IMR-90 (cell line): ENCODE results near the gene ATG7. TPM values are rescaled to one million over a fixed set of nuclear protein-coding genes. Genes with fewer than 3 reads are reported as not detected.

Source experiments
- ATAC-seq: fragments of 200-7000 bp; cut with Tn5 transposase; 2 replicates; pipeline ENCODE4 v1.9.1; 2020; ENCODE audit warnings: low read depth, mild to moderate bottlenecking, moderate library complexity
- BruUV-seq: library from RNA; stranded (reverse); fragments of 400-500 nt; replicated peaks from 2 replicates; lab custom pipeline; 2021; lab: Mats Ljungman, UMichigan
- CTCF ChIA-PET: fragments of 300-600 bp; formaldehyde crosslinking; extraction: SDS; loops from one replicate; lab custom pipeline; 2021; ENCODE audit warnings: antibody characterized with exemption; lab: Yijun Ruan, JAX
- POLR2A ChIA-PET: fragments of 300-600 bp; sonication (Branson Sonifier 250); formaldehyde crosslinking; loops from one replicate; lab custom pipeline; 2022; ENCODE audit warnings: antibody characterized with exemption; ENCODE audit not compliant: unreplicated experiment; lab: Charles Lee
- DNase-seq: peaks from one replicate; pipeline ENCODE4 v3.0.0; 2013
- H2AFZ ChIP-seq: replicated peaks from 2 replicates; pipeline ENCODE3; 2013; ENCODE audit warnings: low read length, mild to moderate bottlenecking; ENCODE audit not compliant: poor library complexity
- H2AK5ac ChIP-seq: 2 replicates; pipeline ENCODE4 v1.6.1; 2013; ENCODE audit warnings: low read depth, low read length, inconsistent platforms
- H2AK9ac ChIP-seq: replicated peaks from 2 replicates; pipeline ENCODE3; 2013; ENCODE audit warnings: mild to moderate bottlenecking, low read depth, low read length, moderate library complexity; ENCODE audit not compliant: poor library complexity
- H2BK120ac ChIP-seq: 2 replicates; pipeline ENCODE4 v1.6.1; 2013; ENCODE audit warnings: low read depth, low read length, inconsistent platforms
- H2BK15ac ChIP-seq: 3 replicates; pipeline ENCODE4 v1.6.1; 2013; ENCODE audit warnings: low read depth, low read length, inconsistent platforms
- H2BK20ac ChIP-seq: 2 replicates; pipeline ENCODE4 v1.6.1; 2013; ENCODE audit warnings: low read depth, mild to moderate bottlenecking, inconsistent platforms, low read length, moderate library complexity
- H2BK5ac ChIP-seq: 2 replicates; pipeline ENCODE4 v1.6.1; 2013; ENCODE audit warnings: mild to moderate bottlenecking, low read depth, low read length, inconsistent platforms; ENCODE audit not compliant: poor library complexity, severe bottlenecking
- H3K14ac ChIP-seq: replicated peaks from 2 replicates; pipeline ENCODE4 v1.6.1; 2013; ENCODE audit warnings: low read depth, low read length, inconsistent platforms
- H3K18ac ChIP-seq: 2 replicates; pipeline ENCODE4 v1.6.1; 2013; ENCODE audit warnings: low read depth, low read length, control low read depth
- H3K23ac ChIP-seq: 2 replicates; pipeline ENCODE4 v1.6.1; 2013; ENCODE audit warnings: low read depth, low read length, inconsistent platforms
- H3K27ac ChIP-seq: 2 replicates; pipeline ENCODE4 v1.5.1; 2013; ENCODE audit warnings: mild to moderate bottlenecking, control low read depth, low read length; ENCODE audit not compliant: insufficient read depth
- H3K27me3 ChIP-seq: 2 replicates; pipeline ENCODE4 v1.6.1; 2013; ENCODE audit warnings: low read length; ENCODE audit not compliant: control insufficient read depth, insufficient read depth
- H3K36me3 ChIP-seq: 2 replicates; pipeline ENCODE4 v1.6.1; 2013; ENCODE audit warnings: low read length, mixed read lengths; ENCODE audit not compliant: control insufficient read depth, insufficient read depth
- H3K4ac ChIP-seq: 2 replicates; pipeline ENCODE4 v1.6.1; 2013; ENCODE audit warnings: low read depth, low read length, inconsistent platforms
- H3K4me1 ChIP-seq: 2 replicates; pipeline ENCODE4 v1.6.1; 2013; ENCODE audit warnings: low read length, mixed read lengths; ENCODE audit not compliant: control insufficient read depth, insufficient read depth
- H3K4me2 ChIP-seq: 2 replicates; pipeline ENCODE4 v1.6.1; 2013; ENCODE audit warnings: low read depth, mild to moderate bottlenecking, control low read depth, low read length, moderate library complexity
- H3K4me3 ChIP-seq: 2 replicates; pipeline ENCODE4 v1.5.1; 2013; ENCODE audit warnings: low read depth, mild to moderate bottlenecking, control low read depth, low read length, moderate library complexity; ENCODE audit not compliant: insufficient read depth
- H3K56ac ChIP-seq: 2 replicates; pipeline ENCODE4 v1.6.1; 2013; ENCODE audit warnings: low read length, inconsistent platforms; ENCODE audit not compliant: insufficient read depth; ENCODE audit errors: extremely low read depth
- H3K79me1 ChIP-seq, 2 experiments: 2 replicates each; pipeline ENCODE4 v1.6.1; 2013; ENCODE audit warnings: low read length in 2 of 2, inconsistent platforms in 1 of 2, low read depth in 1 of 2
- H3K9ac ChIP-seq: 2 replicates; pipeline ENCODE4 v1.6.1; 2013; ENCODE audit warnings: low read depth, low read length, control low read depth
- H3K9me1 ChIP-seq: 2 replicates; pipeline ENCODE4 v1.6.1; 2013; ENCODE audit warnings: low read length, inconsistent platforms; ENCODE audit not compliant: insufficient read depth
- H3K9me3 ChIP-seq: 2 replicates; pipeline ENCODE4 v1.6.1; 2013; ENCODE audit warnings: low read length; ENCODE audit not compliant: control insufficient read depth, insufficient read depth
- H4K20me1 ChIP-seq: 2 replicates; pipeline ENCODE4 v1.6.1; 2013; ENCODE audit warnings: low read length, inconsistent platforms; ENCODE audit not compliant: insufficient read depth
- H4K5ac ChIP-seq: 2 replicates; pipeline ENCODE4 v1.6.1; 2013; ENCODE audit warnings: mild to moderate bottlenecking, low read depth, low read length, control low read depth
- H4K8ac ChIP-seq, 2 experiments: 2 replicates each; pipeline ENCODE4 v1.6.1; 2013; ENCODE audit warnings: low read depth in 2 of 2, low read length in 2 of 2, control low read depth in 1 of 2, inconsistent platforms in 1 of 2
- H4K91ac ChIP-seq: 2 replicates; pipeline ENCODE4 v1.6.1; 2013; ENCODE audit warnings: low read depth, low read length, inconsistent platforms; ENCODE audit not compliant: insufficient read depth
- BHLHE40 ChIP-seq: fragments of 150-350 bp; IDR thresholded peaks from 2 replicates; pipeline ENCODE4 v1.6.1; 2016; ENCODE audit warnings: mild to moderate bottlenecking, low read depth, low read length
- CEBPB ChIP-seq: IDR thresholded peaks from 2 replicates; pipeline ENCODE4 v1.6.1; 2012; ENCODE audit warnings: low read depth, low read length, improper control_type of control experiment
- CTCF ChIP-seq: conservative IDR thresholded peaks from 2 replicates; pipeline ENCODE4 v1.5.1; 2012; ENCODE audit warnings: mild to moderate bottlenecking, low read depth, low read length, improper control_type of control experiment
- FOS ChIP-seq: fragments of 150-350 bp; IDR thresholded peaks from 2 replicates; pipeline ENCODE4 v1.6.1; 2016; ENCODE audit warnings: low read depth, low read length
- MAFK ChIP-seq: IDR thresholded peaks from 2 replicates; pipeline ENCODE4 v1.6.1; 2012; ENCODE audit warnings: low read depth, low read length, improper control_type of control experiment
- MAZ ChIP-seq: IDR thresholded peaks from 2 replicates; pipeline ENCODE4 v1.6.1; 2012; ENCODE audit warnings: low read depth, mild to moderate bottlenecking, low read length, improper control_type of control experiment, moderate library complexity, borderline replicate concordance
- MXI1 ChIP-seq: IDR thresholded peaks from 2 replicates; pipeline ENCODE4 v1.6.1; 2012; ENCODE audit warnings: low read depth, mild to moderate bottlenecking, low read length, moderate library complexity, borderline replicate concordance
- NFE2L2 ChIP-seq: fragments of 150-350 bp; IDR thresholded peaks from 2 replicates; pipeline ENCODE4 v1.6.1; 2016; ENCODE audit warnings: low read depth, mild to moderate bottlenecking, low read length
- POLR2A ChIP-seq: IDR thresholded peaks from 2 replicates; pipeline ENCODE4 v1.6.1; 2012; ENCODE audit warnings: mild to moderate bottlenecking, low read depth, low read length
- RCOR1 ChIP-seq: IDR thresholded peaks from 2 replicates; pipeline ENCODE4 v1.6.1; 2012; ENCODE audit warnings: mild to moderate bottlenecking, low read length, improper control_type of control experiment; ENCODE audit not compliant: insufficient replicate concordance
- RFX5 ChIP-seq: IDR thresholded peaks from 2 replicates; pipeline ENCODE4 v1.8.0; 2012; ENCODE audit warnings: low read depth, mild to moderate bottlenecking, low read length, moderate library complexity
- SMC3 ChIP-seq: fragments of 150-350 bp; IDR thresholded peaks from 2 replicates; pipeline ENCODE4 v1.6.1; 2016; ENCODE audit warnings: low read depth, mild to moderate bottlenecking, antibody characterized with exemption, low read length, moderate library complexity
- WGBS, 2 experiments: methylation state at CpG; one replicate each; pipeline versions ENCODE4 v1.1.5 to v1.1.7; 2013; ENCODE audit warnings: missing lambda C conversion rate in 2 of 2; ENCODE audit not compliant: insufficient read length in 1 of 2; ENCODE audit errors: extremely low coverage in 2 of 2; 5-methylcytosine and 5-hydroxymethylcytosine counted together
- dilution Hi-C: fragments of 300-500 bp; cut with HindIII; formaldehyde crosslinking; loops from one replicate; pipeline ENCODE4 v1.14.3; 2018; ENCODE audit warnings: low sequenced_read_pairs; ENCODE audit not compliant: unreplicated experiment
- in situ Hi-C: fragments of 300-500 bp; cut with MboI; formaldehyde crosslinking; loops from 3 replicates; pipeline ENCODE4 v1.14.3; 2019; ENCODE audit warnings: low sequenced_read_pairs, inconsistent platforms, mixed read lengths
- intact Hi-C: fragments of 100-400 bp; cut with micrococcal nuclease; formaldehyde crosslinking; loops from 2 replicates; pipeline ENCODE4 v1.10.0; 2022
- polyA plus RNA-seq, 3 experiments: library from polyadenylated mRNA; depleted of rRNA; stranded (reverse); fragments of >200 nt; gene quantifications; 2 replicates each; pipeline ENCODE4 v1.2.3, GENCODE V29; 2012; ENCODE audit warnings: low replicate concordance in 1 of 3
- total RNA-seq: library from RNA; depleted of rRNA; stranded (reverse); fragments of >200 nt; gene quantifications from 2 replicates; pipeline ENCODE4 v1.2.3, GENCODE V29; 2012
- TF ChIP-seq, protein P1 (sequence below): fragments of 150-350 bp; IDR thresholded peaks from 2 replicates; pipeline ENCODE4 v1.6.1; 2016; ENCODE audit warnings: low read depth, mild to moderate bottlenecking, low read length, moderate library complexity, borderline replicate concordance

ATG7 gene
- total and polyA plus RNA-seq, 2 of the 4 experiments (the other 2 are of a cell fraction): 15.6 to 51.4 TPM

DNA sequence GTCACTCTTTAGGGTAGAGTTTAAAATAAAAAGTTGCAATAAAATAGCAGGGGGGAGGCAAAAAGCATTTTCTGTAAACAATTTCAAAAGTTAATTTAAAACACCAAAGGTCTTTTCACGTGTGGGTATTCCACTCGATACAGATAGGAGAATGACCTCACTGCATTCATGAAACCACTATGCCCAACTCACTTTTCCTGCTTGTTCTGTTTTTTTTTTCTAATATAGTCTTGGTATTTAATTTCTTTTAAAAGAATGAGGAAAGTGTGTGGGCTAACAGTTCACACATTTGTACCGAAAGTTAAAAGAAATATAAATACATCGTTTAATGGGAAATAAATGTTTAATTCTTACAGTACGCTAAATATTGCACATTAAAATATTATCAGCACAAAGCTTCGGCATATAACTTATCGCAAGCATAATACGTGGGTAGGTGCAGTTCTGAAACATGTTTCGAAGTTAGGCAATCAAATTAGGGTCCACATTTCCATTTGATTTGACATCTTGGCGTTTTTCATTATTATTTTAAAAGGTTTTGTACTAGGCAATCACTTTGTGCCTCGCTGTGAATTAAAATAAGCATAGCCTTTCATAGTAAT is 330.1 kb downstream of the ATG7 start:
- in situ Hi-C loops (loop anchor here (5.0 kb wide), 1 partner anchor 35 kb away; no protein-coding TSS in a partner anchor), dilution Hi-C loops (no loop called here), intact Hi-C loops (no loop called here)
- no peaks in the 10 kb centered on the region for H3K27me3 ChIP-seq
- H4K8ac ChIP-seq: peak overlapping the region; percentile 87 to 95; a peak in 3 of 4 replicates
- peak overlapping the region; percentile 83; the same call in 2 of the 3 replicates for H2BK15ac ChIP-seq
- H3K9me1 ChIP-seq: peaks cover 27% of the 10 kb centered on the region
- POLR2A ChIA-PET: no interaction called here
- ATAC-seq (no peak), DNase-seq (no peak)
- peak overlapping the region; percentile 79 for H2BK120ac ChIP-seq
- H3K14ac ChIP-seq: peak overlapping the region; percentile 57
- peaks cover 15% of the 10 kb centered on the region for H4K20me1 ChIP-seq
- peak overlapping the region; percentile 96 for H4K91ac ChIP-seq
- H2AFZ ChIP-seq: no peak overlapping the region
- peaks cover 17% of the 10 kb centered on the region for H3K36me3 ChIP-seq
- no peak overlapping the region; the same call in 1 of the 2 replicates for H3K4me2 ChIP-seq
- CTCF ChIA-PET: no interaction called here
- H2AK5ac ChIP-seq: peak overlapping the region; percentile 95; the same call in 1 of the 2 replicates
- H3K23ac ChIP-seq: peak overlapping the region; percentile 86; the same call in 1 of the 2 replicates
- H2AK9ac ChIP-seq: no peak overlapping the region
- H3K27ac ChIP-seq: peak overlapping the region; percentile 88
- H3K9me3 ChIP-seq: no peaks in the 10 kb centered on the region
- peak overlapping the region; percentile 97 for H3K4ac ChIP-seq
- H3K4me3 ChIP-seq: no peak overlapping the region
- H3K9ac ChIP-seq: peak overlapping the region; percentile 32
- peak overlapping the region; percentile 79 for H4K5ac ChIP-seq
- H3K4me1 ChIP-seq: peaks cover 32% of the 10 kb centered on the region
- TF ChIP-seq FOS (no peak), RFX5 (no peak), MAZ (no peak), CEBPB (no peak), BHLHE40 (no peak), CTCF (no peak), POLR2A (no peak; the same call in 1 of the 2 replicates), NFE2L2 (no peak), RCOR1 (no peak), SMC3 (no peak), MAFK (no peak), MXI1 (no peak)
- TF ChIP-seq, protein P1, sequence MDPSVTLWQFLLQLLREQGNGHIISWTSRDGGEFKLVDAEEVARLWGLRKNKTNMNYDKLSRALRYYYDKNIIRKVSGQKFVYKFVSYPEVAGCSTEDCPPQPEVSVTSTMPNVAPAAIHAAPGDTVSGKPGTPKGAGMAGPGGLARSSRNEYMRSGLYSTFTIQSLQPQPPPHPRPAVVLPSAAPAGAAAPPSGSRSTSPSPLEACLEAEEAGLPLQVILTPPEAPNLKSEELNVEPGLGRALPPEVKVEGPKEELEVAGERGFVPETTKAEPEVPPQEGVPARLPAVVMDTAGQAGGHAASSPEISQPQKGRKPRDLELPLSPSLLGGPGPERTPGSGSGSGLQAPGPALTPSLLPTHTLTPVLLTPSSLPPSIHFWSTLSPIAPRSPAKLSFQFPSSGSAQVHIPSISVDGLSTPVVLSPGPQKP: no peak
- peaks cover 21 to 70% of the 10 kb centered on the region in 2 experiments for H3K79me1 ChIP-seq
- H3K18ac ChIP-seq: peak overlapping the region; percentile 75; the same call in 1 of the 2 replicates
- peak overlapping the region; percentile 68; the same call in 1 of the 2 replicates for H2BK20ac ChIP-seq
- BruUV-seq: no TSS peak
- WGBS, 2 experiments: no CpG with 5 or more reads among the region's 11 CpGs
- peak overlapping the region; percentile 99 for H2BK5ac ChIP-seq
- H3K56ac ChIP-seq: no peak overlapping the region; the same call in 1 of the 2 replicates
